Lower leg skin (tissue), 3 donors: ENCODE data around the gene XYLT1.

Experiments used
- POLR2A ChIP-seq, 2 donors: fragments of 450-650 bp; IDR thresholded peaks; one replicate each; pipeline ENCODE4 v1.6.1; 2016 to 2017; ENCODE audit warnings: antibody characterized with exemption in 2 of 2, mild to moderate bottlenecking in 1 of 2, moderate library complexity in 1 of 2
- TF ChIP-seq, protein P1 (sequence below), 3 donors: fragments of 450-650 bp; IDR thresholded peaks; one replicate each; pipeline ENCODE4 v1.5.1; 2016; ENCODE audit warnings: antibody characterized with exemption in 3 of 3, mild to moderate bottlenecking in 3 of 3, moderate library complexity in 2 of 3

- TF ChIP-seq, protein P1, sequence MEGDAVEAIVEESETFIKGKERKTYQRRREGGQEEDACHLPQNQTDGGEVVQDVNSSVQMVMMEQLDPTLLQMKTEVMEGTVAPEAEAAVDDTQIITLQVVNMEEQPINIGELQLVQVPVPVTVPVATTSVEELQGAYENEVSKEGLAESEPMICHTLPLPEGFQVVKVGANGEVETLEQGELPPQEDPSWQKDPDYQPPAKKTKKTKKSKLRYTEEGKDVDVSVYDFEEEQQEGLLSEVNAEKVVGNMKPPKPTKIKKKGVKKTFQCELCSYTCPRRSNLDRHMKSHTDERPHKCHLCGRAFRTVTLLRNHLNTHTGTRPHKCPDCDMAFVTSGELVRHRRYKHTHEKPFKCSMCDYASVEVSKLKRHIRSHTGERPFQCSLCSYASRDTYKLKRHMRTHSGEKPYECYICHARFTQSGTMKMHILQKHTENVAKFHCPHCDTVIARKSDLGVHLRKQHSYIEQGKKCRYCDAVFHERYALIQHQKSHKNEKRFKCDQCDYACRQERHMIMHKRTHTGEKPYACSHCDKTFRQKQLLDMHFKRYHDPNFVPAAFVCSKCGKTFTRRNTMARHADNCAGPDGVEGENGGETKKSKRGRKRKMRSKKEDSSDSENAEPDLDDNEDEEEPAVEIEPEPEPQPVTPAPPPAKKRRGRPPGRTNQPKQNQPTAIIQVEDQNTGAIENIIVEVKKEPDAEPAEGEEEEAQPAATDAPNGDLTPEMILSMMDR (IDR thresholded peaks at IDR 0.05): no peak
- TF ChIP-seq POLR2A (IDR thresholded peaks at IDR 0.05): no peak
Observed at GRCh38 chr16:17068524-17068923, 402.2 kb downstream of the XYLT1 start.
